ENCODE results near the gene YPEL2.
"Not testable (repeated sequence)": the region's sequence is repeated elsewhere in the genome, so short reads cannot be mapped to it uniquely, and the experiment has no call there.

Gene YPEL2

DNA sequence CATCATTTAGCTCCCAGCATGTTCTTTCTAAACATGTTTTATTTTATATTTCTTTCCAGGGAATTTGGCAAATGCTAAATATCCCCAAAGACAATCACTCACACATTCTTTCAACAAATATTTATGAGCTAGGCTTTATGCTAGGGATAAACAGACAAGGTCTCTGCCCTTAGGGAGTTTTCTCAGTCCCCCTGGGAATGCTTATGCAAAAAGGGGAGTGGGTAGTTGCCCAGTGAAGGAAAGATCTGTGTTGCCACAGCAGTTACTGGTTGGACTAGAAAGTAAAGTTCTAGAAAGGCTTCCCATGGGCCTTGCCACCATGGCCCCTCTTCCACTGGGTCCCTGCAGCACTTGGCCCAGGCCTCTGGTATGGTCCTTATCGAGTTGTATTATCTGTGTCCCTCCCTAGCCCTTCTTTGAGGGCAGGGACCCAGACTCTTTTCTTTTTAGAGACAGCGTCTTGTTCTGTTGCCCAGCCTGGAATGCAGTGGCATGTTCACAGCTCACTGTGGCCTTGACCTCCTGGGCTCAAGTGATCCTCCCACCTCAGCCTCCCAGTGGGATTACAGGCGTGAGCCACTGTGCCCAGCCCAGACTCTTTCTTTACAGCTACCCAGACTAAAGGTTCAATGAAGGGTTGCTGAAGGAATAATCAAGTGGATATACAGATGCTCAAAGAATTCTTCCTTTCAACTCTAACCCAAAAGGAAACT is 78.0 kb downstream of the YPEL2 start:
- CTCF ChIA-PET = interaction anchor here (1.4 kb wide), 1 partner anchor 80 kb away, joined by 3 read pairs; no protein-coding TSS in a partner anchor

DNA sequence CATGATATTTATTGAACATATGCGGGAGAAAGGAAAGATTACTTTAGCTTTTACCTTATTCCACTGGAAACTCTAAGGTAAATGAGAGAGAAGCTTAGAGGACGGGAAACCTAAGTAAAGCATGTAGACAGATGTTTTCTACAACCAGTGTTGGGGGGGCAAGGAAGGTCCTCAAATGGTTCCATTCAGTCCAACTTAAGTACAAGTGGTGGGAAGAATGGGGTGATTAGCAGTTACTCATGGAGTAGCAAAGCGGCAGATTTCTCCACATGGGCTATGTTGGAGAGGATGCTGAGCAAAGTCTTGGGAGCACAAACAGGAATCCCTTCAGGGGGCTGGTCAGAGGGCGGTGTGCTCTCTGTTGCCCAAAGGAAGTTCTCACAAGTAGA is 78.6 kb downstream of the YPEL2 start:
- ChIA-PET POLR2A (no interaction called here), CTCF (interaction anchor here (1.4 kb wide), 1 partner anchor 80 kb away, joined by 3 read pairs; no protein-coding TSS in a partner anchor)
- no peak for DNase-seq (ENCODE audit: low read depth, low spot score)
- no peak overlapping the region for H3K4me3 ChIP-seq (ENCODE audit: low read depth, low read length)
- TF ChIP-seq, protein P1, sequence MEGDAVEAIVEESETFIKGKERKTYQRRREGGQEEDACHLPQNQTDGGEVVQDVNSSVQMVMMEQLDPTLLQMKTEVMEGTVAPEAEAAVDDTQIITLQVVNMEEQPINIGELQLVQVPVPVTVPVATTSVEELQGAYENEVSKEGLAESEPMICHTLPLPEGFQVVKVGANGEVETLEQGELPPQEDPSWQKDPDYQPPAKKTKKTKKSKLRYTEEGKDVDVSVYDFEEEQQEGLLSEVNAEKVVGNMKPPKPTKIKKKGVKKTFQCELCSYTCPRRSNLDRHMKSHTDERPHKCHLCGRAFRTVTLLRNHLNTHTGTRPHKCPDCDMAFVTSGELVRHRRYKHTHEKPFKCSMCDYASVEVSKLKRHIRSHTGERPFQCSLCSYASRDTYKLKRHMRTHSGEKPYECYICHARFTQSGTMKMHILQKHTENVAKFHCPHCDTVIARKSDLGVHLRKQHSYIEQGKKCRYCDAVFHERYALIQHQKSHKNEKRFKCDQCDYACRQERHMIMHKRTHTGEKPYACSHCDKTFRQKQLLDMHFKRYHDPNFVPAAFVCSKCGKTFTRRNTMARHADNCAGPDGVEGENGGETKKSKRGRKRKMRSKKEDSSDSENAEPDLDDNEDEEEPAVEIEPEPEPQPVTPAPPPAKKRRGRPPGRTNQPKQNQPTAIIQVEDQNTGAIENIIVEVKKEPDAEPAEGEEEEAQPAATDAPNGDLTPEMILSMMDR (IDR thresholded peaks at IDR 0.05; ENCODE audit: insufficient read depth, low read length, missing control alignments) = no peak

More for the DNA sequence above, 78.0 kb downstream of the YPEL2 start:
- no peak for DNase-seq (ENCODE audit: low read depth, low spot score)
- POLR2A ChIA-PET = no interaction called here
- TF ChIP-seq, protein P1 (IDR thresholded peaks at IDR 0.05; ENCODE audit: insufficient read depth, low read length, missing control alignments) = no peak
- no peak overlapping the region for H3K4me3 ChIP-seq (ENCODE audit: low read depth, low read length)

DNA sequence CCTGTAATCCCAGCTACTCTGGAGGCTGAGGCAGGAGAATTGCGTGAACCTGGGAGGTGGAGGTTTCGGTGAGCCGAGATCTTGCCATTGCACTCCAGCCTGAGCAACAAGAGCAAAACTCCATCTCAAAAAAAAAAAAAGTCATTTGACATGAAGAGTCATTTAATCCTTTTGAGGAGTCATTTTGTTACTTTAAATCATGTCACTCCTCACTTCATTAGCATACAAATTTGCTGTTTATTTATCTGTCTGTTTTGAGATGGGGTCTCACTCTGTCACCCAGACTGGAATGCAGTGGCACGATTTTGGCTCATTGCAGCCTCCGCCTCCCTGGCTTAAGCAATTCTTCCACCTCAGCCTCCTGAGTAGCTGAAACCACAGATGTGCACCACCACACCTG is 81.0 kb downstream of the YPEL2 start:
- POLR2A ChIA-PET; DNase-seq (ENCODE audit: low read depth, low spot score); H3K4me3 ChIP-seq (ENCODE audit: low read depth, low read length); CTCF ChIA-PET: not testable (repeated sequence)

DNA sequence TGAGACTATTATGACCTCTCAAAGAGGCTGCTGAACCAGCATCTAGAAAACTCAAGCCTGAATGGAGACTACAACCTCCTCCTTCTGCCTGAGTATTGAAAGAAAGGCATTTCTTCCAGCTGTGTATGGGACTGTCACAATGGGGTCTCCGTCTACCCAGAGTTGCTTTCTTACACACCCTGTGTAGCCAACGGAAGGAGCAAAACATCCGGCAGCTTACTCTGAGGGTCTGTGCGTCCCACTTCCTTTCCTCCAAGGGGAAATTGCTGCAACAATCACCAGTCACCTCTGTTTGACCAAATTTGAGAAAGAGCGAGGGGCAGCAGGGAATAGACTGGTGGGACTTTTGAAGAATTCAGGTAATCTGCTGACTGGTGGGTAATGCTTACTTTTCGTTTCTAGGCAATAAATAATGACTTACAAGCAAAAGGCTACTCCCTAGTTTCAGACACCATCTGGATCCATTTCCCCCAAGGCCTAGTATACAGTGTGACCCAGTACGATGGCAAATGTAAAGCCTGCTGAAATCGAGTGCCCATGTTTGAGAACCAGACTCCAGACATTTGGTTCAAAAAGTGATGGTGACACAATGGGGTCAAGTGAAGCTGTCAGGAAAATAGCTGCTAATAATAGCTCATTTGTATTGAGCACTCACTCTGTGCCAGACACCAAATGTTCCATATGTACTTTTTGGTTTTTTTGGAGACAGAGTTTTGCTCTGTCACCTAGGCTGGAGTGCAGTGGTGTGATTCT is 81.7 kb downstream of the YPEL2 start:
- ChIA-PET CTCF (no interaction called here), POLR2A (no interaction called here)
- DNase-seq (ENCODE audit: low read depth, low spot score) = no peak
- no peak overlapping the region for H3K4me3 ChIP-seq (ENCODE audit: low read depth, low read length)
- TF ChIP-seq, protein P1 (IDR thresholded peaks at IDR 0.05; ENCODE audit: insufficient read depth, low read length, missing control alignments) = no peak

DNA sequence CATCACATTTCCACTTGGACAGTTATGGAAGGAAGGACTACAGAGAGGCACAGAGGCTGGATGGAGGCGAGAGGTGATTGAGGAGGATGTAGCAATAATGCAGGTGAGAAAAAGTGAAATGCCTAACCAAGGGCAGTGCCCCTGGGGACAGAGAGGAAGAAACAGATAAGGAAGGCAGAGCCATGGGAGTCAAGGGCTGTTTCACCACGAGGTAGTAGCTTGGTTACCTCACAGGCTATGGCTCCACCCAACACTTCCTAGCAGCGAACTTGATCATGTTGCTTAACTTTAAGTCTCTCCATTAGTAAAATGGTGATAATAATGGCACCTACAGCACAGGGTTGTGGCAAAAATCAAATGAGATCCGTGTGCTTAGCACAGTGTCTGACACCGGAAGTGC is 83.9 kb downstream of the YPEL2 start:
- no peak for DNase-seq (ENCODE audit: low read depth, low spot score)
- ChIA-PET CTCF (interaction anchor here (0.8 to 0.9 kb wide), 2 partner anchors 9 to 10 kb away, joined by 3 to 4 read pairs; no protein-coding TSS in a partner anchor), POLR2A (interaction anchor here (0.8 kb wide), 1 partner anchor 49 kb away, joined by 3 read pairs; no protein-coding TSS in a partner anchor)
- TF ChIP-seq, protein P1 (IDR thresholded peaks at IDR 0.05; ENCODE audit: insufficient read depth, low read length, missing control alignments) = no peak
- H3K4me3 ChIP-seq (ENCODE audit: low read depth, low read length) = no peak overlapping the region

DNA sequence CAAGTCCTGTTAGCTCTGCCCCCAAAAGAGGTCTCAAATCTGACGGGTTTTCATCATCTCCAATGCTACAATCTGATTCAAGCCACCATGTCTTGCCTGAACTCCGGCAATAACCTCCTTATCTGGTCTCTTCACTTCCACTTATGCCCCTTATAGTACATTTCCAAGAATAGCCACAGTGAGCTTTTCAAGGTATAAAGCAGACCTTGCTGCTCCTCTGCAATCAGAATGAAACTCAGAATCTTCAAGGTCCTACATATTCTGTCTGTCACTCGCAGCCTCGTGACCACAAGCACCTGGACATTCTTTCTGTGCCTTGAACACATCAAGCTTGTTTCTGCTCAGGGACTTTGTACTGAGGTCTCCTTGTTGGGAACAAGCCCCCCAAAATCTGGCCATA is 84.7 kb downstream of the YPEL2 start:
- TF ChIP-seq, protein P1 (IDR thresholded peaks at IDR 0.05; ENCODE audit: insufficient read depth, low read length, missing control alignments) = no peak
- no peak overlapping the region for H3K4me3 ChIP-seq (ENCODE audit: low read depth, low read length)
- ChIA-PET CTCF (interaction anchor here (0.6 to 1.0 kb wide), 2 partner anchors 19 to 25 kb away, joined by 3 read pairs; no protein-coding TSS in a partner anchor), POLR2A (interaction anchor here (0.8 kb wide), 1 partner anchor 50 kb away, joined by 3 read pairs; no protein-coding TSS in a partner anchor)
- no peak for DNase-seq (ENCODE audit: low read depth, low spot score)
